GM12872 (cell line): ENCODE results near the gene HTR4.

Experiments used
- CTCF ChIP-seq: IDR thresholded peaks from 3 replicates; pipeline ENCODE4 v1.5.1; 2011; ENCODE audit warnings: low read depth, mild to moderate bottlenecking, low read length, moderate library complexity; ENCODE audit not compliant: insufficient read depth

HTR4 gene

GRCh38 chr5:148599187-148599586 is 55.1 kb downstream of the HTR4 start:
- TF ChIP-seq CTCF, result no peak

GRCh38 chr5:148595697-148596096 is 58.6 kb downstream of the HTR4 start:
- no peak for TF ChIP-seq CTCF

- no peak for TF ChIP-seq CTCF
Measured at GRCh38 chr5:148586796-148587195, 67.5 kb downstream of the HTR4 start.

- 0 out of 3 replicates have a peak, but pooled peaks have one; percentile 4 for TF ChIP-seq CTCF
Measured at GRCh38 chr5:148585988-148586387, 68.3 kb downstream of the HTR4 start.

GRCh38 chr5:148584103-148584502 is 70.2 kb downstream of the HTR4 start:
- TF ChIP-seq CTCF, result no peak

- TF ChIP-seq CTCF, result no peak
Measured at GRCh38 chr5:148583421-148583965, 70.8 kb downstream of the HTR4 start.

- TF ChIP-seq CTCF, result no peak
Measured at GRCh38 chr5:148574167-148574566, 80.2 kb downstream of the HTR4 start.
